Upper lobe of left lung (tissue), 4 donors: ENCODE measurements around the gene ADAM22.

ENCODE experiments used
- CTCF ChIP-seq, 6 experiments: fragments of 450-650 bp in 4 of 6; fragments of 200-600 bp in 2 of 6; sonication (generic) in 2 of 6; IDR thresholded peaks; one replicate each; pipeline ENCODE4 v1.5.1; 2016 to 2019; ENCODE audit warnings: antibody characterized with exemption in 6 of 6
- POLR2A ChIP-seq, 4 donors: fragments of 450-650 bp; IDR thresholded peaks; one replicate each; pipeline ENCODE4 v1.5.1; 2016 to 2017; ENCODE audit warnings: antibody characterized with exemption in 4 of 4, mild to moderate bottlenecking in 2 of 4
- POLR2AphosphoS5 ChIP-seq, 2 donors: sonication (generic); formaldehyde crosslinking; IDR thresholded peaks; one replicate each; pipeline ENCODE4 v1.5.1; 2017; ENCODE audit warnings: antibody characterized with exemption in 2 of 2

- no peak for TF ChIP-seq CTCF (IDR thresholded peaks at IDR 0.05)
- no peak for TF ChIP-seq POLR2A (IDR thresholded peaks at IDR 0.05)
- no peak for TF ChIP-seq POLR2AphosphoS5 (IDR thresholded peaks at IDR 0.05)
These were observed 175.6 kb downstream of the ADAM22 start for GRCh38 chr7:88109612-88110011.
